ENCODE data around the gene EPHA7. TPM values are rescaled to one million over a fixed set of nuclear protein-coding genes. Genes with fewer than 3 reads are reported as not detected.

Gene EPHA7
- total and polyA plus RNA-seq, 2 of the 4 experiments (the other 2 are of a cell fraction): not detected

- H2BK20ac ChIP-seq (ENCODE audit: low read depth, low read length): no peak overlapping the region
- no peak overlapping the region for H3K27ac ChIP-seq (ENCODE audit: insufficient read depth, low read length)
- no peaks in the 10 kb centered on the region for H3K9me1 ChIP-seq (ENCODE audit: insufficient read depth, low read length)
- no peak overlapping the region for H3K56ac ChIP-seq (ENCODE audit: extremely low read depth, insufficient read depth, low read length)
- H2BK5ac ChIP-seq (ENCODE audit: low read depth, low read length, poor library complexity, severe bottlenecking): no peak overlapping the region
- intact Hi-C loops (cut with micrococcal nuclease) (loop anchor here (10.0 kb wide), 1 partner anchor 605 kb away; no protein-coding TSS in a partner anchor), in situ Hi-C loops (cut with MboI; ENCODE audit: low sequenced_read_pairs) (no loop called here), dilution Hi-C loops (cut with HindIII; ENCODE audit: low sequenced_read_pairs, unreplicated experiment) (no loop called here)
- H3K4me3 ChIP-seq (ENCODE audit: insufficient read depth, low read depth, low read length): no peak overlapping the region
- no peak overlapping the region for H2BK120ac ChIP-seq (ENCODE audit: low read depth, low read length)
- no peak overlapping the region for H2AFZ ChIP-seq (replicated peaks; ENCODE audit: low read length, poor library complexity)
- no peaks in the 10 kb centered on the region for H3K9me3 ChIP-seq (ENCODE audit: control insufficient read depth, insufficient read depth, low read length)
- H4K91ac ChIP-seq (ENCODE audit: insufficient read depth, low read depth, low read length): no peak overlapping the region
- no peaks in the 10 kb centered on the region for H3K36me3 ChIP-seq (ENCODE audit: control insufficient read depth, insufficient read depth, low read length)
- no peak overlapping the region for H4K8ac ChIP-seq (ENCODE audit: low read depth in 2 of 2, low read length in 2 of 2)
- no peak for DNase-seq
- peak overlapping the region; percentile 49; the same call in 1 of the 2 replicates for H3K4me2 ChIP-seq (ENCODE audit: low read depth, low read length)
- H2AK5ac ChIP-seq (ENCODE audit: low read depth, low read length): no peak overlapping the region
- no peak overlapping the region for H3K14ac ChIP-seq (replicated peaks; ENCODE audit: low read depth, low read length)
- no peak for ATAC-seq (ENCODE audit: low read depth)
- ChIA-PET POLR2A (ENCODE audit: unreplicated experiment) (no interaction called here), CTCF (no interaction called here)
- H3K27me3 ChIP-seq (ENCODE audit: control insufficient read depth, insufficient read depth, low read length): peaks cover 29% of the 10 kb centered on the region
- no peaks in the 10 kb centered on the region for H4K20me1 ChIP-seq (ENCODE audit: insufficient read depth, low read length)
- H3K18ac ChIP-seq (ENCODE audit: low read depth, low read length): no peak overlapping the region
- H3K4ac ChIP-seq (ENCODE audit: low read depth, low read length): no peak overlapping the region
- H2AK9ac ChIP-seq (replicated peaks; ENCODE audit: low read depth, low read length, poor library complexity): no peak overlapping the region
- H2BK15ac ChIP-seq (ENCODE audit: low read depth, low read length): no peak overlapping the region
- H4K5ac ChIP-seq (ENCODE audit: low read depth, low read length): no peak overlapping the region
- no peaks in the 10 kb centered on the region; the same call in 1 of the 2 replicates for H3K4me1 ChIP-seq (ENCODE audit: control insufficient read depth, insufficient read depth, low read length)
- 5% methylated on average over 4 of the region's 14 CpGs; no CpG with 5 or more reads in 1 of the 2 experiments for WGBS, 2 experiments (ENCODE audit: extremely low coverage in 2 of 2, insufficient read length in 1 of 2)
- no TSS peak for BruUV-seq (replicated peaks)
- no peak overlapping the region for H3K9ac ChIP-seq (ENCODE audit: low read depth, low read length)
- TF ChIP-seq USF2 (IDR thresholded peaks at IDR 0.05; ENCODE audit: low read depth, low read length): no peak
- no peak for TF ChIP-seq ELK1 (IDR thresholded peaks at IDR 0.05; ENCODE audit: borderline replicate concordance, low read depth, low read length)
- no peak for TF ChIP-seq CEBPB (IDR thresholded peaks at IDR 0.05; ENCODE audit: low read depth, low read length)
- TF ChIP-seq NFE2L2 (IDR thresholded peaks at IDR 0.05; ENCODE audit: low read depth, low read length): no peak
- no peak for TF ChIP-seq CHD1 (IDR thresholded peaks at IDR 0.05; ENCODE audit: low read depth, low read length)
- no peak for TF ChIP-seq POLR2A (IDR thresholded peaks at IDR 0.05; ENCODE audit: low read depth, low read length)
- no peak for TF ChIP-seq MAZ (IDR thresholded peaks at IDR 0.05; ENCODE audit: borderline replicate concordance, low read depth, low read length)
- TF ChIP-seq MAFK (IDR thresholded peaks at IDR 0.05; ENCODE audit: low read depth, low read length): no peak
- no peak for TF ChIP-seq CTCF (conservative IDR thresholded peaks at IDR 0.05; ENCODE audit: low read depth, low read length)
- no peak for TF ChIP-seq RCOR1 (IDR thresholded peaks at IDR 0.05; ENCODE audit: insufficient replicate concordance, low read length)
- no peak for TF ChIP-seq FOS (IDR thresholded peaks at IDR 0.05; ENCODE audit: low read depth, low read length)
- no peak for TF ChIP-seq BHLHE40 (IDR thresholded peaks at IDR 0.05; ENCODE audit: low read depth, low read length)
- TF ChIP-seq RFX5 (IDR thresholded peaks at IDR 0.05; ENCODE audit: low read depth, low read length): no peak
- TF ChIP-seq SMC3 (IDR thresholded peaks at IDR 0.05; ENCODE audit: low read depth, low read length): no peak
- TF ChIP-seq MXI1 (IDR thresholded peaks at IDR 0.05; ENCODE audit: borderline replicate concordance, low read depth, low read length): no peak
- no peaks in the 10 kb centered on the region for H3K79me1 ChIP-seq (ENCODE audit: low read depth in 1 of 2, low read length in 2 of 2)
- no peak overlapping the region for H3K23ac ChIP-seq (ENCODE audit: low read depth, low read length)
Measured at GRCh38 chr6:93420163-93420795, 920 bp upstream of the EPHA7 start.
